ENCODE data around the gene SOX6.
"Not testable (repeated sequence)": the region's sequence is repeated elsewhere in the genome, so short reads cannot be mapped to it uniquely, and the experiment has no call there.

SOX6 gene

DNA sequence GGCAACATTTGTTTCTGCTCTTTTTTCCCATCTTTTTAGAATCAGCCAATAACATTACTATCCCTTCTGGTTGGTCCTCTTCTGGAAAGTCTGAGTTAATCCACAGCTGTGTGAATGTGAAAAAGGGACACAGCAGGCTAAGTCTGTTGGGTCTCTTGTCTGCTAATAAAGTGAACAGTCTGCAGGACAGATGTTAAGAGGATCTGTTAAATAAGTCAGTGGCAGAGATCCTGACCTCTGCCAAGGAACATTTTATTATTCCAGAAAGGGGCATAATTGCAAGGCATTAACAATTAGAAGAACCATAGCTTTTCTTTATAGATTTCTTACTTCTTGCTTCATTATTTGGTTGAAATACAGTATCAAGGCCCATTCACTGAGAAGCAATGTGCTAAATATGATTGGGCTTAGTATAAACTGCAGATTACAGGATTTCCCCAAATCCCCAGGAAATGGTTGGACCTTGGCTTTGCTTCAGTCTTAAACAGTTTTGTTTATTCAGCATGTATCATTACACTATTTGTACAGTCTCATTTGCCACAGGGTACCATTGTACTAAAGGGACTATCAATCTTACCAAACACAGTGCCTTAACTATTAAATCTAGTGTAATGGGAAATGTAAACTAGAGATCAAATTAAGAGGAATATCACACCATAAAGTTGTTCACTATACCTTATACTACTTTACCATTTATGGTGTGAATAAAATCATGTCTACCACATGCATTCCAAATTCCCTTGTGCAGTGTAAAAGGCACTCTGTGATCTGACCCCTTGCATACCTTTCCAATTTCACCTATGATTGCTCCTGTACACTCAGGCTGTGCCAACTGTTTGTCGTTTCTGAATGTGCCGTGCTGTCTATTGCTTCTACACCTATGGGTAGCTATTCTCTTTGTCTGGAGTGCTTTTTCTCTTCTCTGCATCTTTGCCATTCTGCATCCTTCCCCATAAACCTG is 274.0 kb downstream of the SOX6 start:
- DNase-seq (ENCODE audit: low spot score in 2 of 2): no peak
- ATAC-seq (replicated peaks; ENCODE audit: extremely low read depth, poor library complexity, severe bottlenecking): no peak
- Mint-ChIP-seq H3K27me3 (no peaks in the 10 kb centered on the region), H3K4me3 (no peak overlapping the region), H3K36me3 (ENCODE audit: insufficient read depth) (no peaks in the 10 kb centered on the region), H3K27ac (ENCODE audit: low read depth) (no peak overlapping the region), H3K9me3 (no peaks in the 10 kb centered on the region), H3K4me1 (no peaks in the 10 kb centered on the region)

DNA sequence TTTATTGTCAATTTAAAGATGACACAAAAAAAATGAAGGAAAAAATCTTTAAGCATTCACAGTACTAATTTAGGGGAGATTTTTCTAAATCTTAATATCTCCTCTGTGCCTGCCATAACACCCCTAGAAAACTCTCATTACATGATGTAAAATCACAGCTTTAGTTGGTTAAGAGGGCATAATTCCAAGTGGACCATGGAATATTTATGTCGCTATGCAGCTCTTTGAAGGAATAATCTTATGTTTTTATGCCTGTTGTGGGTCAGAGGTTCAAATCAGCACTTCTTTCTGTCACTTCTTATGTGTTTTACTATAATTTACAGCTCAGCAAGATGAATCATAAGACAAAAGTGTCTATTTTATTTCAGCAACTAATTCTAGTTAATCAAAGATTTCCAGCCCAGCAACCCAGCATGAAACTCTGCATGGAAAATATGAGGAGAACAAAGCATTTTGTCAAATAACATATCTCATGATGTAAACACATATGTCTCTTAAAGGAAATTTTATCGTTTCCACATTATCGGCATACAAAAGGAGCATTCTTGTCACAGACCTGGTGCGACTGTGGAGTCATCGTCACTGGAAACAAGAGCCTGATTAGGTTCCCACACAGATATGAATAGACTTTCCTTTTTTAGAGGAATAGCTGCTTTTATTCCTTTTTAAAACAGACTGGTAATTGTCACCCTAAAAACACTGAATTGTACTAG is 274.8 kb downstream of the SOX6 start:
- H3K36me3 Mint-ChIP-seq (ENCODE audit: insufficient read depth): no peaks in the 10 kb centered on the region
- no peak overlapping the region for H3K4me3 Mint-ChIP-seq
- ATAC-seq (replicated peaks; ENCODE audit: extremely low read depth, poor library complexity, severe bottlenecking) (no peak), DNase-seq (ENCODE audit: low spot score in 2 of 2) (no peak)
- no peaks in the 10 kb centered on the region for H3K27me3 Mint-ChIP-seq
- peaks cover 2% of the 10 kb centered on the region for H3K9me3 Mint-ChIP-seq
- H3K27ac Mint-ChIP-seq (ENCODE audit: low read depth): no peak overlapping the region
- H3K4me1 Mint-ChIP-seq: no peaks in the 10 kb centered on the region

DNA sequence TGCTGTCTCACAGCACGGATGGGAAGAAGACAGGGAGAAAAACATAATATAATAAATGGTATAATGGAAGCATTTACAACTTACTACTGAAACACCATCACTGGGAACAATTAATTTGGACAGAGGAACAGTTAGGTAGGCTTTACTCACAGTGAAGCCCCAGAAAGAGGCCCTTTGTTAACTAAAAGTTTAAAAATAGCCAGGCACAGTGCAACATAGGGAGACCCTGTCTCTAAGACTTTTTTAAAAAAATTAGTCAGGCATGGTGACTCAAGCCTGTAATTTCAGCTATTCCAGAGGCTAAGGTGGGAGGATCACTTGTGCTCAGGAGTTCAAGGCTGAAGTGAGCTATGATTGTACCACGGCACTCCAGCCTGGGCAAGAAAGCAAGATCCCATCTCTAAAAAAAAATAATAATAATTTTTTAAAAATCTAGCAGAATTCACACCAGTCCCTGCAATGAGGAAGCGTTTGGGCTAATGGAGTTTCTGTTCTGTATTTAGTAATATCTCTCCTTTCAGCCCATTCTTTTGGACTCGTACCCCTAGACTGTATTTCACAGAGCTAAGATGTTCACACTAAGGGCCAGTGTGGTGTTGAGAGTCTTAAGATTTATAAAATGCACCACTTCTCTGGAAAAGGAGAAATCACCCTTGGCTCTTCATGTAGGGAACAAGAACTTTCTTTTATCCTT is 275.5 kb downstream of the SOX6 start:
- ATAC-seq (replicated peaks; ENCODE audit: extremely low read depth, poor library complexity, severe bottlenecking) (no peak), DNase-seq (ENCODE audit: low spot score in 2 of 2) (no peak)
- Mint-ChIP-seq H3K27me3 (no peaks in the 10 kb centered on the region), H3K4me3 (no peak overlapping the region), H3K9me3 (peaks cover 6% of the 10 kb centered on the region), H3K27ac (ENCODE audit: low read depth) (no peak overlapping the region), H3K4me1 (no peaks in the 10 kb centered on the region), H3K36me3 (ENCODE audit: insufficient read depth) (no peaks in the 10 kb centered on the region)

DNA sequence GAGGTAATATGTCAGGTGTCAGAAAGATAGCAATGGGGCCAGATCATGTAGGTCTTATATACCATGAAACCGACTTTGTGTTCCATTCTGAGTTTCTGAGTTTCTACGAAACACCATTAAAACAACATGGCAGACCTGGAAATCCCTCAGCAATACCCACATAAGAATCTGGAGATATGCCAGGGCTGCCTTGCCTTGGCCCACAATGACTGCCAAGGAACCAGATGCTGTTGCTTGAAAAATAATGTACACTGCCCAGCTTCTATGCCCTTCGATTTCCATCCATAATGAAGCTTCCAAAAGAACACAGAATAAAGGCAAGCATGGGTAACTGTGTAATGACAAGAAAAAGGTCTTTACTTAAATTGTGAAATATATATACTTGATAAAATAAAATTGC is 277.4 kb downstream of the SOX6 start:
- Mint-ChIP-seq H3K4me3 (no peak overlapping the region), H3K9me3 (peaks cover 6% of the 10 kb centered on the region), H3K4me1 (no peaks in the 10 kb centered on the region), H3K27me3 (no peaks in the 10 kb centered on the region), H3K36me3 (ENCODE audit: insufficient read depth) (no peaks in the 10 kb centered on the region), H3K27ac (ENCODE audit: low read depth) (no peak overlapping the region)
- DNase-seq (ENCODE audit: low spot score in 2 of 2): no peak
- no peak for ATAC-seq (replicated peaks; ENCODE audit: extremely low read depth, poor library complexity, severe bottlenecking)

DNA sequence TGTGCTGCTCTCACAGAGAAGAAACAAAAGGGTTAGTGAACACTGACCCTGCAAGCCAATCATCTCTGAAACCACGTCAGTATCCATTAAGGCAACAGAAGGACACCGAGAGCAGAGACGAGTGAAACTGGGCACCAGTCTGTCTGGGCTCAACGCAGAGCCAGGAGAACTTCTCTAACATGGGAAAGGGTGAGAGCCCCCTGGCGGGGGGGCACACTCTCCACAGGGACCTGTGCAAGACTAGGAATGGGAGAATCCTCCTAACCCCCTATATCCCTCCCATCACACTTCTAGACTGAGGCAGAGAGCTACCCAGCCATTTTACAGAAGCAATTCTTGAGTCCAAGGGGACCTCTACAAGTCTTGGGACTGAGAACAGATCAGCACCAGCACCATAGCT is 285.8 kb downstream of the SOX6 start:
- ATAC-seq (replicated peaks; ENCODE audit: extremely low read depth, poor library complexity, severe bottlenecking) (no peak), DNase-seq (ENCODE audit: low spot score in 2 of 2) (no peak)
- Mint-ChIP-seq H3K9me3 (peaks cover 16% of the 10 kb centered on the region), H3K36me3 (ENCODE audit: insufficient read depth) (no peaks in the 10 kb centered on the region), H3K27me3 (no peaks in the 10 kb centered on the region), H3K27ac (ENCODE audit: low read depth) (no peak overlapping the region), H3K4me1 (no peaks in the 10 kb centered on the region), H3K4me3 (no peak overlapping the region)

DNA sequence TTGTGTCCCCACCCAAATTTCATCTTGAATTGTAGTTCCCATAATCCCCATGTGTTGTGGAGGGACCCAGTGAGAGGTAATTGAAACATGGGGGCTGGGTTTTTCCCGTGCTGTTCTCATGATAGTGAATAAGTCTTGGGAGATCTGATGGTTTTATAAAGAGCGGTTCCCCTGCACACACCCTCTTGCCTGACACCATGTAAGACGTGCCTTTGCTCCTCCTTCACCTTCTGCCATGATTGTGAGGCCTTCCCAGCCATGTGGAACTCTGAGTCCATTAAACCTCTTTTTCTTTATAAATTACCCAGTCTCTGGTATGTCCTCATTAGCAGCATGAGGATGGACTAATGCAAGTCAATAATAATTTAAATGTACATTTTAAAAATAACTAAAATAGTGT is 289.1 kb downstream of the SOX6 start:
- H3K36me3 Mint-ChIP-seq (ENCODE audit: insufficient read depth); H3K27ac Mint-ChIP-seq (ENCODE audit: low read depth); H3K9me3 Mint-ChIP-seq: not testable (repeated sequence)

DNA sequence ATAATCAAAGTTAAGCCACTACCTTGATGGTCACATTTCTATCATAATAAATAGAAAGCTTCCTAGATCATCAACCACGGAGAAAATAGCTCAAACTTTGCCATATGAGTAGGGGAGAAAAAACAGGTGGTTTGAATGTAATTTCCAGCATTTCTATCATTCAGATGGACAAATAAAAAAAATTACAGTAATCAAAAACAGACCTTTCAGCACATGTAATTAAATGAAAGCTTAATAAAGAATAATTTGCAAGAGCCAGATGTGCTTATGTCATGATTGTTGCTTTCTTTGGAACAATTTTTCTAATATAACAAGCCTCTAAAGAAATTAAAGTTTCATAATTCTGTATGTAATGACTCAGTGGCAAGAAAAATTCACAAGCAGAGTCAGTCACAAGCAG is 297.0 kb downstream of the SOX6 start:
- Mint-ChIP-seq H3K36me3 (ENCODE audit: insufficient read depth) (no peaks in the 10 kb centered on the region), H3K4me1 (no peaks in the 10 kb centered on the region), H3K27me3 (no peaks in the 10 kb centered on the region), H3K4me3 (no peak overlapping the region), H3K27ac (ENCODE audit: low read depth) (no peak overlapping the region), H3K9me3 (peaks cover 22% of the 10 kb centered on the region)
- DNase-seq (ENCODE audit: low spot score in 2 of 2) (no peak), ATAC-seq (replicated peaks; ENCODE audit: extremely low read depth, poor library complexity, severe bottlenecking) (no peak)

More for the DNA sequence above, 289.1 kb downstream of the SOX6 start:
- H3K4me3 Mint-ChIP-seq; H3K4me1 Mint-ChIP-seq; DNase-seq (ENCODE audit: low spot score in 2 of 2); H3K27me3 Mint-ChIP-seq; ATAC-seq (replicated peaks; ENCODE audit: extremely low read depth, poor library complexity, severe bottlenecking): not testable (repeated sequence)

DNA sequence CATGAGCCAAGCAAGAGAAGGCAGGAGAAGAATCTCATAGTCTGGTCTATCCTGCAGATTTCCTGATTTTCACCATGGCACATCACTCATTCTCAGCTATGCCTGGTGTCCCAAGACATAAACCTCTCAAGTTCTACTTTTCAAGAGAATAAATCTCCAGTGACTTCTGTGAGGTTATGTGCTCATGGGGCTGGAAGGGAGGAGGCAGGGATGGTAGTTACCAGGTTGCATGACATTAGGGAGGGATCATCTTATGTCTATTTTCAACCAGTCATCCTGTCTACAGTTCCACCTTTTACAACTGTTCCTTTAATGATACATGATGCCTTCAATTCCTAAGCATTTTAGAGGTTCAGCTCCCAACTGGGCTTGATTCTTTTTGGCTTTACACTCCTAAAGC is 297.7 kb downstream of the SOX6 start:
- Mint-ChIP-seq H3K4me3 (no peak overlapping the region), H3K9me3 (peaks cover 22% of the 10 kb centered on the region), H3K27ac (ENCODE audit: low read depth) (no peak overlapping the region), H3K36me3 (ENCODE audit: insufficient read depth) (no peaks in the 10 kb centered on the region), H3K4me1 (no peaks in the 10 kb centered on the region), H3K27me3 (no peaks in the 10 kb centered on the region)
- ATAC-seq (replicated peaks; ENCODE audit: extremely low read depth, poor library complexity, severe bottlenecking) (no peak), DNase-seq (ENCODE audit: low spot score in 2 of 2) (no peak)

DNA sequence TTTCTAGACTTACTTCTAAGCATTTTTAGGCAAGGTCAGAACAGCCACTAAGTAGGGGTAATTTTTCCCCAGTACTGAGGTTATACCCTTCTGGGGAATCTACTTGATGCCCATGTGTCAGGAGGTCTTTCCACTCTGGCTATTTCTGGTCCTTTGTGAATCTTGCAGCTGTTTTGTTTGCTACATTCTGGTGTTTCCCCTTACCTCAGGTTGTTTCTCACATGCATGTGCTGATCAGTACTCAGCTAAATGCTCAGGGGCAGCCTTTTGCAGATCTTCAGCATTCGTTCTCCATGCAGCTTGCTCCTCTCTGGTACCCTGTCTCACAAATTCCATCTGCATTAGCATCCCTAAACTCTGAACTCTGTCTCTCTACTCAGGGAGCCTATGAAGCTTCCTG is 303.6 kb downstream of the SOX6 start:
- Mint-ChIP-seq H3K4me1 (no peaks in the 10 kb centered on the region), H3K36me3 (ENCODE audit: insufficient read depth) (no peaks in the 10 kb centered on the region), H3K9me3 (peaks cover 14% of the 10 kb centered on the region), H3K27me3 (no peaks in the 10 kb centered on the region), H3K4me3 (no peak overlapping the region), H3K27ac (ENCODE audit: low read depth) (no peak overlapping the region)
- no peak for DNase-seq (ENCODE audit: low spot score in 2 of 2)
- ATAC-seq (replicated peaks; ENCODE audit: extremely low read depth, poor library complexity, severe bottlenecking): no peak

DNA sequence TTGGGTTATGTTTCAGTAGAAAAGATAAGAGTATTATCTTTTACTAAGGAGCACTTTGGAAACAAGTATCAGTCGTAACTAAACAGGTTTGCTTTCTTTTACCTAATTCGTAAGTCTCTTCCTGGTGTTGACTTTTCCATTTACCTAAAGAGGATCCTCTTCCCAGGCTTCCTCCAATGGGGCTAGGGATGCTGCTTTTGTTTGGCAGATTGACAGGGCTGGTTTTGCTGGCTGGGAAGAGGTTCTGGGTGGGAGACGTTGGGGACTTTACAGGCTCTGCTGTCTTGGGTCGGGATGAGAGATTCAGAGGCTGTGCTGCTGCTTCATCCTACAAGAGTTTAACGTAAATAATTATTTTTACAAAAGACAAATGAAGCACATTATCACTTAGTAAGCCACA is 306.7 kb downstream of the SOX6 start:
- Mint-ChIP-seq H3K4me3 (no peak overlapping the region), H3K4me1 (no peaks in the 10 kb centered on the region), H3K36me3 (ENCODE audit: insufficient read depth) (no peaks in the 10 kb centered on the region), H3K27me3 (no peaks in the 10 kb centered on the region), H3K27ac (ENCODE audit: low read depth) (no peak overlapping the region), H3K9me3 (peaks cover 9% of the 10 kb centered on the region)
- ATAC-seq (replicated peaks; ENCODE audit: extremely low read depth, poor library complexity, severe bottlenecking) (no peak), DNase-seq (ENCODE audit: low spot score in 2 of 2) (no peak)

DNA sequence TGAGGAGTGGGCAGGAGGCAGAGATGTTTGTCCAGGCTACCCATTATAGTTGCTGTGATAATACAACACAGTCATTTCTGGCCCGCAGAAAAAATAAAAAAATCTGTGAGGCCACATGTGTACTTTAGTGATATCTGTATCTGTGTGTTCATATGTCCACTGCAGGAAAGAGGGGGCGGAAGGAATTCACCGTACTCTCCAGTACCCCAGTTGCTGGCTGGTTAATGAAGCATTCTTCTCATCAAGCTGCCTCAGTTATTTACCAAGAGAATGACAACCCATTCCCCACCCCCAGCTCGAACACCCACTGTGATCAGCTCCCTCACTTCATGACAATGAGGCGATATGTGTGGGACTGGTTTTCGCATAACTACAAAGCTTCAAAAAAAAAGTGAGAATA is 309.3 kb downstream of the SOX6 start:
- ATAC-seq (replicated peaks; ENCODE audit: extremely low read depth, poor library complexity, severe bottlenecking) (no peak), DNase-seq (ENCODE audit: low spot score in 2 of 2) (no peak)
- H3K4me1 Mint-ChIP-seq: no peaks in the 10 kb centered on the region
- H3K9me3 Mint-ChIP-seq: no peaks in the 10 kb centered on the region
- no peak overlapping the region for H3K27ac Mint-ChIP-seq (ENCODE audit: low read depth)
- H3K36me3 Mint-ChIP-seq (ENCODE audit: insufficient read depth): no peaks in the 10 kb centered on the region
- no peak overlapping the region for H3K4me3 Mint-ChIP-seq
- H3K27me3 Mint-ChIP-seq: no peaks in the 10 kb centered on the region

DNA sequence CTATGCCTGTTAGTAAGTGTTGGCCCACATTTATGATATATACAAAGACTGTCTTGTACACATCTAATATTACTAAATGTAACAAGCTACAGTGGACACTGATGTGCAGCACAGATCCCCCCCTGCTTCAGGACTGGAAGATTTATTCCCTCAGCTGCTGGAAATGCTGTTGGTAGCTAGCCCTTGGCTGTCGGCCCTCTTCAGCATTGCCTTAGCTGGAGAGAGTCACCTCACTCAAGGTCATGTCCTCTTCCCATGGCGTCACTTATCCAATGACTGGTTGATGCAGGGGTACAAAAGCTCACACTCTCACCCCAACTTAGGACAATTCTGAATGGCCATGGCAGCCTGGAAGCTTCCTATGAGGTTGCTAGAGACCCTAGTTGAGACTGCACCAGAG is 312.7 kb downstream of the SOX6 start:
- Mint-ChIP-seq H3K9me3 (no peaks in the 10 kb centered on the region), H3K36me3 (ENCODE audit: insufficient read depth) (no peaks in the 10 kb centered on the region), H3K4me1 (no peaks in the 10 kb centered on the region), H3K27ac (ENCODE audit: low read depth) (no peak overlapping the region), H3K27me3 (no peaks in the 10 kb centered on the region), H3K4me3 (no peak overlapping the region)
- no peak for DNase-seq (ENCODE audit: low spot score in 2 of 2)
- ATAC-seq (replicated peaks; ENCODE audit: extremely low read depth, poor library complexity, severe bottlenecking): no peak
